Thyroid gland (tissue), 4 donors: Measurements from ENCODE around the gene DNAAF1.

ENCODE experiments used
- POLR2A ChIP-seq, 2 donors: fragments of 450-650 bp; IDR thresholded peaks; one replicate each; pipeline ENCODE4 v1.6.1; 2017; ENCODE audit warnings: antibody characterized with exemption in 2 of 2, mild to moderate bottlenecking in 2 of 2, moderate library complexity in 1 of 2
- TF ChIP-seq, protein P1 (sequence below), 6 experiments: fragments of 200-600 bp in 3 of 6; fragments of 450-650 bp in 3 of 6; sonication (generic) in 3 of 6; IDR thresholded peaks; one replicate each; pipeline ENCODE4 v1.5.1; 2016 to 2019; ENCODE audit warnings: antibody characterized with exemption in 6 of 6, mild to moderate bottlenecking in 2 of 6, inconsistent platforms in 1 of 6, moderate library complexity in 1 of 6

DNA sequence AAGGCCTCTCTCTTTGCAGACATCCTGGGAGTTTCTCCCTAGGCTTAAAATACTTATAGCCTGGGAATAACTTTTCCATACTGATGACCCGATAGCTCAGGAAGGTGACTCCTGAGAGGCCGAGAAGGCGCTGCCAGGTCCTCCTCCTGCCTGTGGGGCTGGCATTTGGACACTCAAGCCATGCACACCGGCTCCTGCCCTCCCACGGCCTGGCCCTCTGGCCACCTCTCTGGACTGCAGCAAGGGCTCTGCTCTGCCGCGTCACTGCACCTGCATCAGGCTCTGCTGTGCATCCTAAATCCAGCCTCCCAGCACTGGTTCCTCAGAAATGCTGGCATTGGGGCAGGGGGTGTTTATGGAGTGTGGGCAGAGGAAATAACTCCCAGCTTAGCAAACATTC lies 80.5 kb downstream of the DNAAF1 start:
- TF ChIP-seq, protein P1, sequence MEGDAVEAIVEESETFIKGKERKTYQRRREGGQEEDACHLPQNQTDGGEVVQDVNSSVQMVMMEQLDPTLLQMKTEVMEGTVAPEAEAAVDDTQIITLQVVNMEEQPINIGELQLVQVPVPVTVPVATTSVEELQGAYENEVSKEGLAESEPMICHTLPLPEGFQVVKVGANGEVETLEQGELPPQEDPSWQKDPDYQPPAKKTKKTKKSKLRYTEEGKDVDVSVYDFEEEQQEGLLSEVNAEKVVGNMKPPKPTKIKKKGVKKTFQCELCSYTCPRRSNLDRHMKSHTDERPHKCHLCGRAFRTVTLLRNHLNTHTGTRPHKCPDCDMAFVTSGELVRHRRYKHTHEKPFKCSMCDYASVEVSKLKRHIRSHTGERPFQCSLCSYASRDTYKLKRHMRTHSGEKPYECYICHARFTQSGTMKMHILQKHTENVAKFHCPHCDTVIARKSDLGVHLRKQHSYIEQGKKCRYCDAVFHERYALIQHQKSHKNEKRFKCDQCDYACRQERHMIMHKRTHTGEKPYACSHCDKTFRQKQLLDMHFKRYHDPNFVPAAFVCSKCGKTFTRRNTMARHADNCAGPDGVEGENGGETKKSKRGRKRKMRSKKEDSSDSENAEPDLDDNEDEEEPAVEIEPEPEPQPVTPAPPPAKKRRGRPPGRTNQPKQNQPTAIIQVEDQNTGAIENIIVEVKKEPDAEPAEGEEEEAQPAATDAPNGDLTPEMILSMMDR (IDR thresholded peaks at IDR 0.05) = no peak
- no peak for TF ChIP-seq POLR2A (IDR thresholded peaks at IDR 0.05)
